Stimulated activated naive CD8-positive, alpha-beta T cell treated with anti-CD3 and anti-CD28 coated beads, Interleukin-15, amount 100 ng/mL, for 72 hours (primary cell): ENCODE results near the gene DLGAP4.
"Not testable (repeated sequence)": the region's sequence is repeated elsewhere in the genome, so short reads cannot be mapped to it uniquely, and the experiment has no call there.

Experiments used
- ATAC-seq: fragments of 150-1000 bp; cut with Tn5 transposase; 2 replicates; pipeline ENCODE4 v1.10.0; 2021; ENCODE audit warnings: mild to moderate bottlenecking, moderate library complexity
- DNase-seq, 2 donors: peaks; one replicate each; pipeline ENCODE4 v3.0.0; 2021 to 2022
- H3K27ac Mint-ChIP-seq, 2 donors: one replicate each; pipeline ENCODE4 v1.8.0; 2022; ENCODE audit warnings: mild to moderate bottlenecking in 2 of 2, mixed read lengths in 2 of 2, moderate library complexity in 2 of 2
- H3K27me3 Mint-ChIP-seq: one replicate; pipeline ENCODE4 v1.8.0; 2022; ENCODE audit warnings: mixed read lengths
- H3K4me1 Mint-ChIP-seq: one replicate; pipeline ENCODE4 v1.8.0; 2022; ENCODE audit warnings: mild to moderate bottlenecking, mixed read lengths
- H3K4me3 Mint-ChIP-seq, 2 donors: one replicate each; pipeline ENCODE4 v1.8.0; 2022; ENCODE audit warnings: mild to moderate bottlenecking in 2 of 2, mixed read lengths in 2 of 2, moderate library complexity in 1 of 2
- H3K9me3 Mint-ChIP-seq, 2 donors: one replicate each; pipeline ENCODE4 v1.8.0; 2022; ENCODE audit warnings: mixed read lengths in 2 of 2

DLGAP4 gene

DNA sequence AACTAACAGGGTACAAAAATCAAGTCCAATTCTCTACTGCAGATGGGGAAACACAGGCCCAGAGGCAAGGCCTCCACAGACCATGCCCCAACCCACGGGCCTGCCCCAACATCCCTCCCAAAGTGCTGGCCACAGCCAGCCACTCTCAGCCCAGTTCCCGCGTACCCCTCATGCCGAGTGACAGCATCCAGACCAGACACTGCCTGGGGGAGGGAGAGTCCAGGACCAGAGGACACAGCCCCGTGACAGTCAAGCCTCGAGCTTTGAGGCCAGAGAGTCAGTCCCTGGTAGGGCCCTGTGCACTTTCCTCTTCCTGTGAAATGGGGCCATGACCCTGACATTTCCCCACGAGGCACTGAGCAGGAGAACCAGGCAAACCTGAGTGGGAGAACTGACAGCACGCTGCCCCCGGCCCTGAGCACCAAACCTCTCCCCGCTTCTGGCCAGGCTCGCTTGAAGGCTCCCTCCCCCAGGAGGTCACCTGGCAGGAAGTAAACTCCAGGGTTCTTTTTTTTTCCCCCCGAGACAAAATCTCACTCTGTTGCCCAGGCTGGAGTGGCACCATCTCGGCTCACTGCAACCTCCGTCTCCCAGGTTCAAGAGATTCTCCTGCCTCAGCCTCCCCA lies 240.1 kb downstream of the DLGAP4 start:
- peak overlapping the region in 1 of 2 donors; percentile 79 for H3K27ac Mint-ChIP-seq

GRCh38 chr20:36547186-36548005 lies 241.3 kb downstream of the DLGAP4 start:
- ATAC-seq (no peak), DNase-seq (no peak)
- H3K9me3 Mint-ChIP-seq: no peaks in the 10 kb centered on the region
- H3K4me3 Mint-ChIP-seq: no peak overlapping the region
- H3K27ac Mint-ChIP-seq: peak overlapping the region in 1 of 2 donors; percentile 13
- H3K27me3 Mint-ChIP-seq: no peaks in the 10 kb centered on the region
- peaks cover 13% of the 10 kb centered on the region for H3K4me1 Mint-ChIP-seq

More for the DNA sequence above, 240.1 kb downstream of the DLGAP4 start:
- H3K4me3 Mint-ChIP-seq: no peak overlapping the region
- no peaks in the 10 kb centered on the region for H3K9me3 Mint-ChIP-seq
- no peak for ATAC-seq
- no peaks in the 10 kb centered on the region for H3K27me3 Mint-ChIP-seq
- no peak for DNase-seq
- peaks cover 19% of the 10 kb centered on the region for H3K4me1 Mint-ChIP-seq

DNA sequence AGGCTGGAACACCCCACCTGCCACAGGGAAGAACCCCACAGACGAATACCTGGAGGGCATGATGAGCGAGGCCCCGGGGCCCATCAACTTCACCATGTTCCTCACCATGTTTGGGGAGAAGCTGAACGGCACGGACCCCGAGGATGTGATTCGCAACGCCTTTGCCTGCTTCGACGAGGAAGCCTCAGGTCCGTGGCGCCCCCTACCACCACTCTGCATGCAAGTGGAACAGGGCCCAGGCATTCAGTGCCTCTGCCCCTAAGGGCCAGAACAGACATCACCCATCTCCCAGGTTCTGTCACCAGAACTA lies 241.8 kb downstream of the DLGAP4 start:
- ATAC-seq (no peak), DNase-seq (no peak)
- Mint-ChIP-seq H3K4me1 (peaks cover 13% of the 10 kb centered on the region), H3K9me3 (no peaks in the 10 kb centered on the region), H3K4me3 (no peak overlapping the region), H3K27me3 (no peaks in the 10 kb centered on the region), H3K27ac (no peak overlapping the region)

- H3K4me1 Mint-ChIP-seq: peaks cover 13% of the 10 kb centered on the region
- no peaks in the 10 kb centered on the region for H3K27me3 Mint-ChIP-seq
- no peak for ATAC-seq
- no peak overlapping the region for H3K4me3 Mint-ChIP-seq
- no peaks in the 10 kb centered on the region for H3K9me3 Mint-ChIP-seq
- no peak for DNase-seq
- H3K27ac Mint-ChIP-seq: no peak overlapping the region
These were observed 242.8 kb downstream of the DLGAP4 start for GRCh38 chr20:36548704-36549627.

GRCh38 chr20:36549628-36549941 lies 243.4 kb downstream of the DLGAP4 start:
- Mint-ChIP-seq H3K9me3 (no peaks in the 10 kb centered on the region), H3K4me1 (peaks cover 13% of the 10 kb centered on the region), H3K27me3 (no peaks in the 10 kb centered on the region), H3K4me3 (no peak overlapping the region), H3K27ac (no peak overlapping the region)
- no peak for ATAC-seq
- DNase-seq: no peak

- H3K27ac Mint-ChIP-seq: peak overlapping the region in 1 of 2 donors; percentile 57
- no peaks in the 10 kb centered on the region for H3K9me3 Mint-ChIP-seq
- DNase-seq: no peak
These were observed 244.0 kb downstream of the DLGAP4 start for GRCh38 chr20:36549942-36550789.

DNA sequence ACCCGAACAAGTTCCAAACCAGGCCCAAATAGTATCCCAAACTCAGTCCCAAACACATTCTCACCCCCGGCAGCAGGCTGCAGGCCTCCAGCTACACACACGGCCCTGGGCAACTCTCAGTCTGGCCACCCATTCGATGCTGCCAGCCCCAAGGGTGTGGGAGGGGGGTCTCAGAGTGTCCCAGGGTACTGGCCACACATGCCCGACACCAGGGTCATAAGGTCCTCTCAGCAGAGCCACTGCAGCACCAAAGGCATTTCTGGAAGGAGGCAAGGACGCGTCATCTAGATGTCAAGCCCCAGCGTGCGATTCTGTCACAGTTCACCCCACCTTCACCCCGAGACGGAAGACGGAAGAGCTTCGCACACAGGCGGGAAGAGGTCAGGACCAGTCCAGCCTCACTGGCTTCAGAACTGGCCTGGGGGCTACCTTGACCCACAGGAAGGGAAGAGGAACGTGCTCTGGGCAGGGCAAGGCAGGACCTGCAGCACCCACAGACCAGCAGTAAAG lies 244.7 kb downstream of the DLGAP4 start:
- ATAC-seq: no peak
- peak overlapping the region in 1 of 2 donors; percentile 57 for H3K27ac Mint-ChIP-seq
- no peak overlapping the region for H3K4me3 Mint-ChIP-seq
- peaks cover 13% of the 10 kb centered on the region for H3K4me1 Mint-ChIP-seq
- H3K27me3 Mint-ChIP-seq: no peaks in the 10 kb centered on the region
- no peak for DNase-seq
- H3K9me3 Mint-ChIP-seq: no peaks in the 10 kb centered on the region

More at GRCh38 chr20:36549942-36550789, 244.0 kb downstream of the DLGAP4 start:
- ATAC-seq: no peak
- H3K4me3 Mint-ChIP-seq: no peak overlapping the region
- H3K4me1 Mint-ChIP-seq: peaks cover 13% of the 10 kb centered on the region
- H3K27me3 Mint-ChIP-seq: no peaks in the 10 kb centered on the region

- H3K4me3 Mint-ChIP-seq: no peak overlapping the region
- no peak overlapping the region for H3K27ac Mint-ChIP-seq
- H3K27me3 Mint-ChIP-seq: no peaks in the 10 kb centered on the region
- DNase-seq: no peak
- no peaks in the 10 kb centered on the region for H3K9me3 Mint-ChIP-seq
- H3K4me1 Mint-ChIP-seq: peaks cover 8% of the 10 kb centered on the region
- no peak for ATAC-seq
These were observed 249.1 kb downstream of the DLGAP4 start for GRCh38 chr20:36555248-36555647.

- Mint-ChIP-seq H3K4me3 (no peak overlapping the region), H3K27ac (no peak overlapping the region), H3K27me3 (no peaks in the 10 kb centered on the region), H3K4me1 (peaks cover 15% of the 10 kb centered on the region), H3K9me3 (peaks cover 11 to 18% of the 10 kb centered on the region in 2 donors)
- DNase-seq (no peak), ATAC-seq (no peak)
These were observed 256.6 kb downstream of the DLGAP4 start for GRCh38 chr20:36562724-36563123.

DNA sequence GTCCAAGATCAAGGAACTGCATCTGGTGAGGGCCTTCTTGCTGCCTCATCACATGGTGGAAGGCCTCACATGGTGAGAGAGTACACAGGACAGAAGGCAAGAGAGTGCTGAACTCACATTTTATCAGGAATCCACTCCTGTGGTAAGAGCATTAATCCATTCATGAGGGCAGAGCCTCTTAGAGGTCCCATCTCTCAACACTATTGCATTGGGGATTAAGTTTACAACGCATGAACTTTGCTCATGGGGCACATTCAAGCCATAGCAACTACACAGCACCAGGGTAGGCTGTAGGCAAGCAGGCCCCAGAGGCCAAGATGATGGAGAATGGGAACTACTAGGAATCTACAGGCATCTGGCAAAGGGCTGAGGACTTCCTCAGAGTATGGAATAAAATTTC lies 257.2 kb downstream of the DLGAP4 start:
- no peak overlapping the region for H3K4me3 Mint-ChIP-seq
- no peaks in the 10 kb centered on the region for H3K27me3 Mint-ChIP-seq
- no peak overlapping the region for H3K27ac Mint-ChIP-seq
- ATAC-seq: no peak
- peaks cover 15% of the 10 kb centered on the region for H3K4me1 Mint-ChIP-seq
- H3K9me3 Mint-ChIP-seq: peaks cover 11 to 18% of the 10 kb centered on the region in 2 donors
- no peak for DNase-seq

- not testable (repeated sequence) for H3K27me3 Mint-ChIP-seq, DNase-seq, ATAC-seq, H3K4me3 Mint-ChIP-seq
- H3K9me3 Mint-ChIP-seq: peaks cover 11 to 18% of the 10 kb centered on the region in 2 donors
- H3K27ac Mint-ChIP-seq: peak overlapping the region in 1 of 2 donors; percentile 30
- H3K4me1 Mint-ChIP-seq: peaks cover 15% of the 10 kb centered on the region
These were observed 258.1 kb downstream of the DLGAP4 start for GRCh38 chr20:36564078-36564725.

DNA sequence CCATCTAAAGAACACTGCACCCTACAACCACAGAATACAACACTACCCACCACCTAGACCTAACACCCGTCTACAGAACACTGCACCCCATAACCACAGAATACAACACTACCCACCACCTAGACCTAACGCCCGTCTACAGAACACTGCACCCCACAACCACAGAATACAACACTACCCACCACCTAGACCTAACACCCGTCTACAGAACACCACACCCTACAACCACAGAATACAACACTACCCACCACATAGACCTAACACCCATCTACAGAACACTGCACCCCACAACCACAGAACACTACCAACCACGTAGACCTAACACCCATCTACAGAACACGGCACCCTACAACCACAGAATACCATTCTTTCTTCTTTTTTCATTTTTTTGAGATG lies 258.6 kb downstream of the DLGAP4 start:
- not testable (repeated sequence) for H3K4me3 Mint-ChIP-seq, H3K27me3 Mint-ChIP-seq, H3K27ac Mint-ChIP-seq, ATAC-seq, DNase-seq
- Mint-ChIP-seq H3K9me3 (peaks cover 11 to 18% of the 10 kb centered on the region in 2 donors), H3K4me1 (peaks cover 15% of the 10 kb centered on the region)

DNA sequence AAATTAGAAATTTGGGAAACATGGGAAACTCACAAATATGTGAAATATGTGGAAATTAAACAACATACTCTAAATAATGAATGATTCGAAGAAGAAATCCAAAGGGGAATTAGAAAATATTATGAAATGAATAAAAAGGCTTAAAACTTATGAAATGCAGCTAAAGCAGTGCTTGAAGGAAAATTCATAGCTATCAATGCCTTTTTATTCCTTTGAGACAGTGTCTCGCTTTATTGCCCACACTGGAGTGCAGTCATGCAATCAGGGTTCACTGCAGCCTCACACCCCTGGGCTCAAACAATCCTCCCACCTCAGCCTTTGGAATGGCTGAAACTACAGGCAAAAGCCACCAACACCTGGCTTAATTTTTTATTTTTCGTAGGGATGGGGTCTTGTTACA lies 259.4 kb downstream of the DLGAP4 start:
- Mint-ChIP-seq H3K4me3 (no peak overlapping the region), H3K27me3 (no peaks in the 10 kb centered on the region), H3K27ac (no peak overlapping the region), H3K4me1 (peaks cover 15% of the 10 kb centered on the region), H3K9me3 (peaks cover 11 to 18% of the 10 kb centered on the region in 2 donors)
- DNase-seq: no peak
- no peak for ATAC-seq

GRCh38 chr20:36569847-36570429 lies 263.8 kb downstream of the DLGAP4 start:
- Mint-ChIP-seq H3K9me3 (peaks cover under 1 to 6% of the 10 kb centered on the region in 2 donors), H3K4me1 (peaks cover 22% of the 10 kb centered on the region), H3K4me3 (no peak overlapping the region), H3K27me3 (no peaks in the 10 kb centered on the region), H3K27ac (peak overlapping the region in 1 of 2 donors; percentile 38)
- no peak for ATAC-seq
- no peak for DNase-seq
